ENCODE data around the gene PRL.

PRL gene

GRCh38 chr6:22294301-22294700 is 2.5 kb downstream of the PRL start:
- DNase-seq (ENCODE audit: low spot score), result no peak

- DNase-seq (ENCODE audit: low spot score), result no peak
Observed at GRCh38 chr6:22290045-22290444, 6.8 kb downstream of the PRL start.

- no peak for DNase-seq (ENCODE audit: low spot score)
Observed at GRCh38 chr6:22288721-22289120, 8.1 kb downstream of the PRL start.

- no peak for DNase-seq (ENCODE audit: low spot score)
Observed at GRCh38 chr6:22284666-22285065, 12.2 kb downstream of the PRL start.

GRCh38 chr6:22281341-22282085 is 15.3 kb downstream of the PRL start:
- no peak for DNase-seq (ENCODE audit: low spot score)

GRCh38 chr6:22279427-22279826 is 17.4 kb downstream of the PRL start:
- no peak for DNase-seq (ENCODE audit: low spot score)

GRCh38 chr6:22271081-22271480 is 25.8 kb downstream of the PRL start:
- DNase-seq (ENCODE audit: low spot score), result no peak

GRCh38 chr6:22263748-22264147 is 33.1 kb downstream of the PRL start:
- DNase-seq (ENCODE audit: low spot score), result no peak

GRCh38 chr6:22254886-22255285 is 42.0 kb downstream of the PRL start:
- DNase-seq (ENCODE audit: low spot score), result no peak

- DNase-seq (ENCODE audit: low spot score), result no peak
Observed at GRCh38 chr6:22253955-22254655, 42.7 kb downstream of the PRL start.

- peak; percentile 22 for DNase-seq (ENCODE audit: low spot score)
Observed at GRCh38 chr6:22251348-22251747, 45.5 kb downstream of the PRL start.

GRCh38 chr6:22250486-22250885 is 46.4 kb downstream of the PRL start:
- no peak for DNase-seq (ENCODE audit: low spot score)

- no peak for DNase-seq (ENCODE audit: low spot score)
Observed at GRCh38 chr6:22249711-22250350, 47.0 kb downstream of the PRL start.

- DNase-seq (ENCODE audit: low spot score), result peak; percentile 24
Observed at GRCh38 chr6:22248513-22249308, 48.1 kb downstream of the PRL start.

GRCh38 chr6:22247916-22248482 is 48.8 kb downstream of the PRL start:
- DNase-seq (ENCODE audit: low spot score), result no peak

- no peak for DNase-seq (ENCODE audit: low spot score)
Observed at GRCh38 chr6:22240025-22240424, 56.8 kb downstream of the PRL start.

- DNase-seq (ENCODE audit: low spot score), result no peak
Observed at GRCh38 chr6:22239261-22239921, 57.4 kb downstream of the PRL start.

GRCh38 chr6:22238861-22239260 is 58.0 kb downstream of the PRL start:
- no peak for DNase-seq (ENCODE audit: low spot score)

GRCh38 chr6:22237526-22237925 is 59.3 kb downstream of the PRL start:
- DNase-seq (ENCODE audit: low spot score), result no peak

Measured in AG08396 (cell line).